Measurements from ENCODE around the gene TMED3. TPM values are rescaled to one million over a fixed set of nuclear protein-coding genes. Genes with fewer than 3 reads are reported as not detected.

The TMED3 gene
- total RNA-seq, 1 experiment from 2014 or later = 51.6 TPM

- no peak for DNase-seq (ENCODE audit: low spot score)
- BruUV-seq (replicated peaks) = no TSS peak
- ChIA-PET CTCF (interaction anchor here (1.0 kb wide), 1 partner anchor 512 kb away, joined by 3 read pairs; no protein-coding TSS in a partner anchor), POLR2A (ENCODE audit: low non-redundant PET) (no interaction called here)
- Histone ChIP-seq H3K4me3 (ENCODE audit: low read depth, low read length, poor library complexity, severe bottlenecking) (no peak overlapping the region), H3K27ac (ENCODE audit: low read depth, low read length, poor library complexity, severe bottlenecking) (no peak overlapping the region), H3K4me1 (ENCODE audit: insufficient read depth, low read length, poor library complexity, severe bottlenecking) (no peaks in the 10 kb centered on the region), H3K9me3 (ENCODE audit: low read depth, low read length, poor library complexity, severe bottlenecking) (no peaks in the 10 kb centered on the region), H3K27me3 (replicated peaks; ENCODE audit: insufficient read depth, low read depth, low read length, poor library complexity) (no peaks in the 10 kb centered on the region), H3K36me3 (ENCODE audit: insufficient read depth, low read length, poor library complexity, severe bottlenecking) (no peaks in the 10 kb centered on the region)
- intact Hi-C loops (cut with micrococcal nuclease; ENCODE audit: unreplicated experiment) = loop anchor here (2.0 to 10.0 kb wide), 3 partner anchors 255 to 653 kb away; no protein-coding TSS in a partner anchor
- TF ChIP-seq CTCF (conservative IDR thresholded peaks at IDR 0.05; ENCODE audit: low read depth, low read length) (no peak), EZH2 (IDR thresholded peaks at IDR 0.05; ENCODE audit: borderline replicate concordance, low read depth, low read length, poor library complexity, severe bottlenecking) (no peak)
These were observed 30.5 kb downstream of the TMED3 start for GRCh38 chr15:79341396-79341795.

DNA sequence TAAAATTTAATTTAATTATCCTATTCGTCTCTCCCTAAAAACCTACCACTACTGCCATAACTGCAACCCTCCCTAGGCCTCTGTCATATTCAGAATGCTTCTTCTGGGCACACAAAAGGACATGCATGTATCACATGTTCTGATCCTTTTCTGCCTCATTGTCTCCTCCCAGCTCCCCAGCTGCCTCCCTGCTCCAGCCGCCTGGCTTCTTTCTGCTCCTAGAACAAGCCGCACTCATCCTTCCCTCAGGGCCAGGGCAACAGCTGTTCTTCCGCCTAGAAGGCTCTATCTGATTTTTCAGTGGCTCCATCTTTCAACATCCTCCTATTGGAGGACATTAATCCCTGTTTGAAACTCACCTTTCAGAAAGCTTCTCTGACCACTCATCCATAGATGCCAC lies 38.6 kb downstream of the TMED3 start:
- ChIA-PET POLR2A (ENCODE audit: low non-redundant PET) (no interaction called here), CTCF (no interaction called here)
- Histone ChIP-seq H3K9me3 (ENCODE audit: low read depth, low read length, poor library complexity, severe bottlenecking) (no peaks in the 10 kb centered on the region), H3K36me3 (ENCODE audit: insufficient read depth, low read length, poor library complexity, severe bottlenecking) (no peaks in the 10 kb centered on the region), H3K27ac (ENCODE audit: low read depth, low read length, poor library complexity, severe bottlenecking) (no peak overlapping the region), H3K27me3 (replicated peaks; ENCODE audit: insufficient read depth, low read depth, low read length, poor library complexity) (no peaks in the 10 kb centered on the region), H3K4me3 (ENCODE audit: low read depth, low read length, poor library complexity, severe bottlenecking) (no peak overlapping the region), H3K4me1 (ENCODE audit: insufficient read depth, low read length, poor library complexity, severe bottlenecking) (no peaks in the 10 kb centered on the region)
- no peak for TF ChIP-seq EZH2 (IDR thresholded peaks at IDR 0.05; ENCODE audit: borderline replicate concordance, low read depth, low read length, poor library complexity, severe bottlenecking)
- TF ChIP-seq CTCF (conservative IDR thresholded peaks at IDR 0.05; ENCODE audit: low read depth, low read length) = no peak
- no peak for DNase-seq (ENCODE audit: low spot score)
- BruUV-seq (replicated peaks) = no TSS peak
- intact Hi-C loops (cut with micrococcal nuclease; ENCODE audit: unreplicated experiment) = loop anchor here (10.0 kb wide), 1 partner anchor 645 kb away; no protein-coding TSS in a partner anchor

DNA sequence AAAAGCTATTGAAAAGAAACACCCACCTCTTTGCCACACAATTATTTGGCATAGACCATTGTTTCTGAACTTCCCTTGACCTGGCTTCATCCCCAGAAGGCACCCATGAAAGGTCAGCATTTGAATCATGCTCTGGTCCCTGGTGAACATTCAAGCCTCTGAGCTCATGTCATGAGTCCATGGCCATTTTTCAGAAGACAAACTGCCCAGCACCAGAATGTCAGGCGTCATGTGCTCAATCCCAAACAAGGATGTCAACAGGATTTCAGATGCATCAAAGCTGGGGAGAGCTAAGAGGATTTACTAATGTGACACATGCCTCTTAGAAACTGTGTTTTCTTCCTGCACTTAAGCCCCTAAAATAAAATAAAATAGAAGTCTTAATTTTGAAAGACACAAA lies 41.3 kb downstream of the TMED3 start:
- BruUV-seq (replicated peaks) = no TSS peak
- TF ChIP-seq CTCF (conservative IDR thresholded peaks at IDR 0.05; ENCODE audit: low read depth, low read length) (no peak), EZH2 (IDR thresholded peaks at IDR 0.05; ENCODE audit: borderline replicate concordance, low read depth, low read length, poor library complexity, severe bottlenecking) (no peak)

More for the DNA sequence above, 41.3 kb downstream of the TMED3 start:
- Histone ChIP-seq H3K9me3 (ENCODE audit: low read depth, low read length, poor library complexity, severe bottlenecking) (no peaks in the 10 kb centered on the region), H3K4me3 (ENCODE audit: low read depth, low read length, poor library complexity, severe bottlenecking) (no peak overlapping the region), H3K4me1 (ENCODE audit: insufficient read depth, low read length, poor library complexity, severe bottlenecking) (no peaks in the 10 kb centered on the region), H3K27me3 (replicated peaks; ENCODE audit: insufficient read depth, low read depth, low read length, poor library complexity) (no peaks in the 10 kb centered on the region), H3K36me3 (ENCODE audit: insufficient read depth, low read length, poor library complexity, severe bottlenecking) (no peaks in the 10 kb centered on the region), H3K27ac (ENCODE audit: low read depth, low read length, poor library complexity, severe bottlenecking) (no peak overlapping the region)
- ChIA-PET CTCF (no interaction called here), POLR2A (ENCODE audit: low non-redundant PET) (no interaction called here)
- intact Hi-C loops (cut with micrococcal nuclease; ENCODE audit: unreplicated experiment) = no loop called here
- no peak for DNase-seq (ENCODE audit: low spot score)
